Prostate gland (tissue), 2 donors: ENCODE results near the gene PIGX. TPM values are rescaled to one million over a fixed set of nuclear protein-coding genes. Genes with fewer than 3 reads are reported as not detected.
A peak's percentile ranks its signal among the peaks of the same experiment; 100 is the strongest.

Source experiments
- DNase-seq: peaks from one replicate; pipeline ENCODE4 v3.0.0-alpha.2; 2019; ENCODE audit warnings: low spot score
- H3K27ac ChIP-seq, 2 donors: fragments of 200-600 bp; sonication (generic); 2 replicates each; pipeline ENCODE4 v1.5.1; 2017 to 2019
- H3K27me3 ChIP-seq: fragments of 200-600 bp; sonication (generic); replicated peaks from 2 replicates; pipeline ENCODE4 v1.5.1; 2019; ENCODE audit not compliant: insufficient read depth
- H3K36me3 ChIP-seq, 2 donors: fragments of 200-600 bp; sonication (generic); 1 replicate in 1 of 2; 2 replicates in 1 of 2; pipeline versions ENCODE4 v1.5.1 to v1.8.1; 2017 to 2019
- H3K4me1 ChIP-seq: fragments of 200-600 bp; sonication (generic); replicated peaks from 2 replicates; pipeline ENCODE4 v1.5.1; 2019
- H3K4me3 ChIP-seq, 2 donors: fragments of 200-600 bp; sonication (generic); 2 replicates each; pipeline ENCODE4 v1.5.1; 2017 to 2019
- H3K9me3 ChIP-seq: fragments of 200-600 bp; sonication (generic); 2 replicates; pipeline ENCODE4 v1.5.1; 2017
- CTCF ChIP-seq, 4 experiments: fragments of 200-600 bp in 2 of 4; fragments of 450-650 bp in 2 of 4; sonication (generic) in 2 of 4; IDR thresholded peaks; 1 replicate in 3 of 4; 2 replicates in 1 of 4; pipeline ENCODE4 v1.5.1; 2016 to 2019; ENCODE audit warnings: antibody characterized with exemption in 4 of 4, mild to moderate bottlenecking in 2 of 4, moderate library complexity in 2 of 4
- POLR2A ChIP-seq: fragments of 450-650 bp; IDR thresholded peaks from one replicate; pipeline ENCODE4 v1.6.1; 2016; ENCODE audit warnings: antibody characterized with exemption, mild to moderate bottlenecking
- POLR2AphosphoS5 ChIP-seq: sonication (generic); formaldehyde crosslinking; IDR thresholded peaks from one replicate; pipeline ENCODE4 v1.6.1; 2017; ENCODE audit warnings: antibody characterized with exemption
- WGBS: methylation state at CpG from one replicate; pipeline ENCODE4 v1.1.5; 2018; 5-methylcytosine and 5-hydroxymethylcytosine counted together
- intact Hi-C: fragments of 100-400 bp; cut with DNase I; formaldehyde crosslinking; loops from one replicate; pipeline ENCODE4 v1.14.2; 2022
- total RNA-seq, 2 donors: library from RNA; depleted of rRNA; stranded (reverse); fragments of >200 nt; gene quantifications; one replicate each; pipeline ENCODE4 v1.1.0, GENCODE V29; 2016

Gene PIGX
- total RNA-seq, 2 donors from 2014 or later: 32.6 to 60.4 TPM

- TF ChIP-seq POLR2A: no peak
- TF ChIP-seq POLR2AphosphoS5: no peak
- 54% methylated on average over 6 of the region's 6 CpGs for WGBS
Observed at GRCh38 chr3:196670339-196670738, 41.8 kb upstream of the PIGX start.

GRCh38 chr3:196673632-196674031 lies 38.5 kb upstream of the PIGX start:
- intact Hi-C loops: no loop called here
- no peaks in the 10 kb centered on the region for H3K9me3 ChIP-seq
- no peak overlapping the region for H3K27ac ChIP-seq
- TF ChIP-seq POLR2A: no peak
- no peak for TF ChIP-seq CTCF (IDR thresholded peaks at IDR 0.05)
- no peak for TF ChIP-seq POLR2AphosphoS5
- H3K27me3 ChIP-seq: no peaks in the 10 kb centered on the region
- DNase-seq: no peak
- no peaks in the 10 kb centered on the region for H3K36me3 ChIP-seq
- no peak overlapping the region for H3K4me3 ChIP-seq
- H3K4me1 ChIP-seq: no peaks in the 10 kb centered on the region
- 85% methylated on average over 3 of the region's 3 CpGs for WGBS

More at GRCh38 chr3:196670339-196670738, 41.8 kb upstream of the PIGX start:
- H3K4me3 ChIP-seq: no peak overlapping the region
- DNase-seq: no peak
- H3K9me3 ChIP-seq: no peaks in the 10 kb centered on the region
- H3K27me3 ChIP-seq: no peaks in the 10 kb centered on the region
- H3K4me1 ChIP-seq: no peaks in the 10 kb centered on the region
- no peak overlapping the region for H3K27ac ChIP-seq
- intact Hi-C loops: no loop called here
- H3K36me3 ChIP-seq: no peaks in the 10 kb centered on the region

- WGBS: 42% methylated on average over 1 of the region's 1 CpG
- no peaks in the 10 kb centered on the region for H3K36me3 ChIP-seq
Observed at GRCh38 chr3:196677353-196677752, 34.8 kb upstream of the PIGX start.

GRCh38 chr3:196677931-196678330 lies 34.2 kb upstream of the PIGX start:
- H3K36me3 ChIP-seq: no peaks in the 10 kb centered on the region
- DNase-seq: no peak
- no peak overlapping the region for H3K27ac ChIP-seq
- no peaks in the 10 kb centered on the region for H3K9me3 ChIP-seq
- intact Hi-C loops: no loop called here
- H3K4me1 ChIP-seq: no peaks in the 10 kb centered on the region
- no peaks in the 10 kb centered on the region for H3K27me3 ChIP-seq
- no peak overlapping the region for H3K4me3 ChIP-seq
- 56% methylated on average over 1 of the region's 1 CpG for WGBS
- TF ChIP-seq POLR2A (no peak), POLR2AphosphoS5 (no peak), CTCF (IDR thresholded peaks at IDR 0.05) (no peak)

More at GRCh38 chr3:196677353-196677752, 34.8 kb upstream of the PIGX start:
- H3K4me1 ChIP-seq: no peaks in the 10 kb centered on the region
- no peak overlapping the region for H3K4me3 ChIP-seq
- H3K27ac ChIP-seq: no peak overlapping the region
- intact Hi-C loops: no loop called here
- no peak for DNase-seq
- H3K27me3 ChIP-seq: no peaks in the 10 kb centered on the region
- no peaks in the 10 kb centered on the region for H3K9me3 ChIP-seq
- no peak for TF ChIP-seq POLR2A
- TF ChIP-seq POLR2AphosphoS5: no peak
- no peak for TF ChIP-seq CTCF (IDR thresholded peaks at IDR 0.05)

- no peak overlapping the region for H3K4me3 ChIP-seq
- peak; percentile 40 for DNase-seq
- no peaks in the 10 kb centered on the region for H3K36me3 ChIP-seq
- TF ChIP-seq POLR2A (no peak), POLR2AphosphoS5 (peak; percentile 53), CTCF (IDR thresholded peaks at IDR 0.05) (peak; percentile 69 to 97 (median 88))
- no peak overlapping the region for H3K27ac ChIP-seq
- WGBS: 41% methylated on average over 24 of the region's 24 CpGs
- no peaks in the 10 kb centered on the region for H3K9me3 ChIP-seq
- H3K4me1 ChIP-seq: no peaks in the 10 kb centered on the region
- intact Hi-C loops: loop anchor here (5.0 kb wide), 2 partner anchors 77 to 147 kb away; no protein-coding TSS in a partner anchor
- no peaks in the 10 kb centered on the region for H3K27me3 ChIP-seq
Observed at GRCh38 chr3:196684548-196685407, 27.4 kb upstream of the PIGX start.
